Tibial nerve (tissue), 4 donors: ENCODE data around the gene SMAP1. TPM values are rescaled to one million over a fixed set of nuclear protein-coding genes. Genes with fewer than 3 reads are reported as not detected.

Experiments
- DNase-seq, 2 donors: peaks; one replicate each; pipeline ENCODE4 v3.0.0-alpha.2; 2019; ENCODE audit warnings: low spot score in 2 of 2
- H3K27ac ChIP-seq, 4 donors: fragments of 200-600 bp; sonication (generic) in 3 of 4; one replicate each; pipeline ENCODE4 v1.5.1; 2017 to 2019; ENCODE audit warnings: mild to moderate bottlenecking in 1 of 4
- H3K27me3 ChIP-seq, 2 donors: fragments of 200-600 bp; sonication (generic) in 1 of 2; one replicate each; pipeline versions ENCODE4 v1.5.1 to v1.6.0; 2017 to 2019
- H3K36me3 ChIP-seq, 3 donors: fragments of 200-600 bp; sonication (generic); one replicate each; pipeline ENCODE4 v1.5.1; 2018 to 2019
- H3K4me1 ChIP-seq, 4 donors: fragments of 200-600 bp; sonication (generic) in 3 of 4; one replicate each; pipeline ENCODE4 v1.5.1; 2017 to 2019
- H3K4me3 ChIP-seq, 4 donors: fragments of 200-600 bp; sonication (generic) in 3 of 4; one replicate each; pipeline ENCODE4 v1.5.1; 2017 to 2019; ENCODE audit warnings: mild to moderate bottlenecking in 1 of 4, moderate library complexity in 1 of 4
- H3K9me3 ChIP-seq, 4 donors: fragments of 200-600 bp; sonication (generic) in 3 of 4; one replicate each; pipeline ENCODE4 v1.5.1; 2017 to 2019
- EP300 ChIP-seq, 2 donors: sonication (generic); formaldehyde crosslinking; IDR thresholded peaks; one replicate each; pipeline ENCODE4 v1.6.1; 2017; ENCODE audit warnings: antibody characterized with exemption in 2 of 2, mild to moderate bottlenecking in 1 of 2
- POLR2A ChIP-seq, 2 donors: fragments of 450-650 bp; IDR thresholded peaks; one replicate each; pipeline ENCODE4 v1.6.1; 2017; ENCODE audit warnings: antibody characterized with exemption in 2 of 2, mild to moderate bottlenecking in 2 of 2, moderate library complexity in 2 of 2
- WGBS, 2 donors: methylation state at CpG; one replicate each; pipeline ENCODE4 v1.1.5; 2018; 5-methylcytosine and 5-hydroxymethylcytosine counted together
- total RNA-seq, 4 donors: library from RNA; depleted of rRNA; stranded (reverse); fragments of >200 nt; gene quantifications; one replicate each; pipeline ENCODE4 v1.1.0, GENCODE V29; 2016
- TF ChIP-seq, protein P1 (sequence below), 5 experiments: fragments of 200-600 bp in 3 of 5; fragments of 450-650 bp in 2 of 5; sonication (generic) in 3 of 5; IDR thresholded peaks; one replicate each; pipeline ENCODE4 v1.5.1; 2016 to 2019; ENCODE audit warnings: antibody characterized with exemption in 5 of 5, mild to moderate bottlenecking in 3 of 5, moderate library complexity in 2 of 5

The SMAP1 gene
- total RNA-seq, 4 donors from 2014 or later = 18.0 to 21.6 (median 20.2) TPM

DNA sequence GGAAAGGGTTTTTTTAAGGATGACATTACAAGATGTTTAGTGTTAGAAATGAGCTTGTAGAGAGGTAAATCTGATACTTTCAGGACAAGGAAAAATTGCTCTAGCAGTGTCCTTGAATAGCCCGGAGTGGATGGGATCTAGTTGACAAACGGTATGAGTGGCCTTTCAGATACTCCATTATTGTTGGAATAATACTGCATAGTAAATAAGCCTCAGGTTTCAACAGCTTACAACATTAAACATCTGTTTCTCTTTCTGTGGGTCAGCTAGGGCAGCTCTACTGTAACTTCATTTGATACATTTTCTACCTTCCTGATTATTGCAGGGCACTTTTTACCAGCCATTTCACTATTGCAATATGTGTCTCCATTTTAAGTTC, 171.2 kb downstream of the SMAP1 start:
- no peak overlapping the region for H3K4me3 ChIP-seq
- peaks cover 0 to 1% (median 0%) of the 10 kb centered on the region in 4 donors for H3K4me1 ChIP-seq
- no peak for DNase-seq
- no peaks in the 10 kb centered on the region for H3K9me3 ChIP-seq
- TF ChIP-seq POLR2A (IDR thresholded peaks at IDR 0.05) (no peak), EP300 (IDR thresholded peaks at IDR 0.05) (no peak)
- TF ChIP-seq, protein P1, sequence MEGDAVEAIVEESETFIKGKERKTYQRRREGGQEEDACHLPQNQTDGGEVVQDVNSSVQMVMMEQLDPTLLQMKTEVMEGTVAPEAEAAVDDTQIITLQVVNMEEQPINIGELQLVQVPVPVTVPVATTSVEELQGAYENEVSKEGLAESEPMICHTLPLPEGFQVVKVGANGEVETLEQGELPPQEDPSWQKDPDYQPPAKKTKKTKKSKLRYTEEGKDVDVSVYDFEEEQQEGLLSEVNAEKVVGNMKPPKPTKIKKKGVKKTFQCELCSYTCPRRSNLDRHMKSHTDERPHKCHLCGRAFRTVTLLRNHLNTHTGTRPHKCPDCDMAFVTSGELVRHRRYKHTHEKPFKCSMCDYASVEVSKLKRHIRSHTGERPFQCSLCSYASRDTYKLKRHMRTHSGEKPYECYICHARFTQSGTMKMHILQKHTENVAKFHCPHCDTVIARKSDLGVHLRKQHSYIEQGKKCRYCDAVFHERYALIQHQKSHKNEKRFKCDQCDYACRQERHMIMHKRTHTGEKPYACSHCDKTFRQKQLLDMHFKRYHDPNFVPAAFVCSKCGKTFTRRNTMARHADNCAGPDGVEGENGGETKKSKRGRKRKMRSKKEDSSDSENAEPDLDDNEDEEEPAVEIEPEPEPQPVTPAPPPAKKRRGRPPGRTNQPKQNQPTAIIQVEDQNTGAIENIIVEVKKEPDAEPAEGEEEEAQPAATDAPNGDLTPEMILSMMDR (IDR thresholded peaks at IDR 0.05) = no peak
- no peaks in the 10 kb centered on the region for H3K36me3 ChIP-seq
- H3K27me3 ChIP-seq = no peaks in the 10 kb centered on the region
- 68 to 72% methylated on average over 2 of the region's 2 CpGs for WGBS, 2 donors
- H3K27ac ChIP-seq = no peak overlapping the region

DNA sequence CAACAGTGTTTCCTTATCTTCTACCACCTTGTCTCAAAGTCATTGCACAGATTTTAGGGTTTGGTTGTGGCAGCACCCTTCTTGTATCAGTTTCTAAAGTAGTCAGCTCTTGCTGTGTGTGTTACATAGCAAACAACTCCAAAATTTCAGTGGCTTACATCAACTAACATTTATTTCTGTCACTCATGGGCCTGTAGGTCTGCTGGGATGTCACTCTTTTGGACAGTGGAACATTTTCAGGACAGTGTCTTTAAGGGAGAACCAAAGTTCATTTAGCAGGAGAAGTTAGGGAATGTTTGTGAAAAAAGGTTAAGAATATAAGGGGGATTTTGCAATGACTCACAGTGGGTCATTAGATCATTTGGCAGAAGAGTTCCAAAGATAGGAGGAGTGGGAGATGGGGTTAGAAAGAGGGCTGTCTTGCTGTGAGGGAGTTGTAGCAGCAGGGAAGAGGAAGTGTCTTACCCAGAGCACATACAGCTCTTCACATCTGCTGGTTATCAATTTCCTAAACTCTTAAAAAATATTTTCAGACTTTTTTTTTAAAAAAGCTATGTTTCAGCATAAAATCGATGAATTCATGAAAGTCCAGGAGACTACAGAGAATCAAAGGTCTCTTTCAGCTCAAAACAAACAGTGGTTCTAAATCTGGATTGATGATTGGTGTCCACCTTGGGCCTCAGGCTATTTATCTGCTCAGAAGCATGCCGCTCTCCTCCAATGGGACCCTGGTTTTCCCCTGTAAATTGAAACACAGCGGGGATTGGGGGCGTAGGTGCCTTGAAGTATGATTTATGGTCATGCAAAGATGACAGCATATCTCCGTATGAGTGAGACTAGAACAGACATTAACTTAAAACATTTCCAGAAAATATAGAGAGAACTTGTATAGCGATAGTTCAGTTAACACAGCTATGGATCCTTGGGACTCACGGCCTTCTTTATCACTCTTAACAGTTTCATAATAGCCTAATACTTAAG, 171.9 kb downstream of the SMAP1 start:
- Histone ChIP-seq H3K27me3 (no peaks in the 10 kb centered on the region), H3K36me3 (no peaks in the 10 kb centered on the region), H3K4me3 (no peak overlapping the region), H3K4me1 (no peaks in the 10 kb centered on the region), H3K9me3 (no peaks in the 10 kb centered on the region), H3K27ac (no peak overlapping the region)
- TF ChIP-seq POLR2A (IDR thresholded peaks at IDR 0.05) (no peak), EP300 (IDR thresholded peaks at IDR 0.05) (no peak)
- TF ChIP-seq, protein P1 (IDR thresholded peaks at IDR 0.05) = no peak
- WGBS, 2 donors = 84 to 89% methylated on average over 7 of the region's 7 CpGs
- DNase-seq = no peak

DNA sequence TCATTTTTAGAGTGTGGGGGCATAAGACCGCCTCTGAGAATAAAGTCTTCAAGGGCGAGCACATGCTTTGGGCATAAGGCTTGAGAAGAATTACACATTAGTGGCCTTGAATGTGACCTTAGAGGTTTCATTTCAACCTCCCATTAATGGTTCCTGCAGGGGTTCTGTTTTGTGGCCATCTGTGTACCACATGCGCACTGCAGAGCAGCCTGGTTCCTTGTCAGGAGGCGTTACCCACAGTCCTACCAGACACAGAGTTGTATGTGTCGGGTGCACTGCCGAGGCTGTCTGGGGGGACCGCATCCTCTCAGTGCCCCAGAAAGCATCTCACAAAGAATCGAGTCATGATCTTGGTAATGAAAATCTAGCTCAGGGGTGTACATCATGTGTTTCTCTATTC, 173.4 kb downstream of the SMAP1 start:
- WGBS, 2 donors = 86 to 90% methylated on average over 8 of the region's 8 CpGs
- TF ChIP-seq, protein P1 (IDR thresholded peaks at IDR 0.05) = no peak
- TF ChIP-seq EP300 (IDR thresholded peaks at IDR 0.05) = no peak
- TF ChIP-seq POLR2A (IDR thresholded peaks at IDR 0.05) = no peak
- no peak for DNase-seq
- Histone ChIP-seq H3K4me1 (no peaks in the 10 kb centered on the region), H3K27me3 (no peaks in the 10 kb centered on the region), H3K9me3 (no peaks in the 10 kb centered on the region), H3K27ac (no peak overlapping the region), H3K36me3 (peaks cover 0 to 4% (median 0%) of the 10 kb centered on the region in 3 donors), H3K4me3 (no peak overlapping the region)

DNA sequence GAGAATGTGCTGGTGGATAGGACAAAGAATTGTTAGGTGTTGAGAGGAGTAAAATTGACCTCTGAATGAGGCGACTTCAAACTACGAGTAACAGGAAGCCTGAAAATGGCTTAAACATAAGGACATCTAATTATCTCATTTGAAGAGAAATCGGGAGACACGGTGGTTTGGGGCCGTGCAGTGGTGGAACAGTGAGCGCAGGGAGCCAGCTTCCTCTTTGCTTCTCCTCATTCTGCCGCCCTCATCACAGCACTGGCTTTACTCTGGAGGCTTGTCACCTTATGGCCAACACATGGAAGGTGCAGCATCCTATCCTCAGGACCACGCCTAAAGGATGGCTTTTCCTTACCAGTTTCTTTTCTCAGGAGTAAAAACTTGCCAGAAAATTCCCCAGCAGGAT, 174.9 kb downstream of the SMAP1 start:
- no peak overlapping the region for H3K4me3 ChIP-seq
- H3K36me3 ChIP-seq = peaks cover 0 to 6% (median 0%) of the 10 kb centered on the region in 3 donors
- 87 to 89% methylated on average over 8 of the region's 8 CpGs for WGBS, 2 donors
- H3K9me3 ChIP-seq = no peaks in the 10 kb centered on the region
- no peaks in the 10 kb centered on the region for H3K27me3 ChIP-seq
- TF ChIP-seq, protein P1 (IDR thresholded peaks at IDR 0.05) = no peak
- TF ChIP-seq EP300 (IDR thresholded peaks at IDR 0.05) = no peak
- TF ChIP-seq POLR2A (IDR thresholded peaks at IDR 0.05) = no peak
- no peaks in the 10 kb centered on the region for H3K4me1 ChIP-seq
- H3K27ac ChIP-seq = no peak overlapping the region
- DNase-seq = no peak

DNA sequence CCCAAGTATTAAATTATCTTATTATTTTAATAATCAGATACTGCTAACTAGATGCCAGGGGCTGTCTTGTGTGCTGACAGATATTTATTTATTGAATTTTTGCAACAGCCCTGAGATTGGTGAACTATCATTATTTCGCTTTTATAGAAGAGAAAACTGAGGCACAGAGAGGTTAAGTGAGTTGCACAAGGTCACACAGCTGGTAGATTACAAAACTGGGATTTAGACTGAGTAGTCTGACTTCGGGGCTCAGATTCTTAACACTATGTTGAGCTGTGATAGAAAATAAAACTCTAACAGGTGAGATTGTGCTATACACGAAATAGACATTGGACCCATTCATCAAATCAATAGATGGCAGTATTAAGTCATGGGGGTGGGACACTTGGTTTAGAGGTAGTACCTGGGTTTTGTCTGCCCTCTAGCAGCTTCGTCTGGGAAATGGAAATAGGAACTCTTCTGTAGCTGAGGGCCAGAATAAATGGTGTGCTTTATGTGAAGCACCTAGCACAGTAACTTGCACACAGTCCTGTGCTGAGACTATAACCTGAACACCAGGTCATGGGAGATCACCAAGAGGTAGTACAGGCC, 175.7 kb downstream of the SMAP1 start:
- no peak for DNase-seq
- TF ChIP-seq POLR2A (IDR thresholded peaks at IDR 0.05) = no peak
- TF ChIP-seq, protein P1 (IDR thresholded peaks at IDR 0.05) = no peak
- no peak for TF ChIP-seq EP300 (IDR thresholded peaks at IDR 0.05)

More for the DNA sequence above, 175.7 kb downstream of the SMAP1 start:
- no peak overlapping the region for H3K27ac ChIP-seq
- no peak overlapping the region for H3K4me3 ChIP-seq
- no peaks in the 10 kb centered on the region for H3K9me3 ChIP-seq
- no peaks in the 10 kb centered on the region for H3K27me3 ChIP-seq
- no peaks in the 10 kb centered on the region for H3K4me1 ChIP-seq
- peaks cover 0 to 6% (median 0%) of the 10 kb centered on the region in 3 donors for H3K36me3 ChIP-seq
- WGBS, 2 donors = 90 to 93% methylated on average over 4 of the region's 4 CpGs
